G401.6 (cell line): ENCODE results near the gene NAV1.

ENCODE experiments used
- FAIRE-seq: peaks from 2 replicates; lab custom pipeline; 2012; peaks lifted over from hg19 to GRCh38; lab: Jason Lieb, UNC

The NAV1 gene

GRCh38 chr1:201503397-201504176 is 35.3 kb upstream of the NAV1 start:
- peak; percentile 66 for FAIRE-seq

GRCh38 chr1:201504179-201504631 is 34.7 kb upstream of the NAV1 start:
- no peak for FAIRE-seq

- FAIRE-seq, result no peak
Observed at GRCh38 chr1:201504799-201505502, 34.0 kb upstream of the NAV1 start.

GRCh38 chr1:201505503-201505890 is 33.4 kb upstream of the NAV1 start:
- FAIRE-seq, result no peak

- FAIRE-seq, result no peak
Observed at GRCh38 chr1:201506092-201506491, 32.8 kb upstream of the NAV1 start.

- FAIRE-seq, result no peak
Observed at GRCh38 chr1:201506557-201507359, 32.2 kb upstream of the NAV1 start, which contains the start of gene CSRP1. Gene CSRP1 (minus strand): TSS chr1:201507123. CDS start chr1:201496303, 10,820 bp downstream.

- no peak for FAIRE-seq
Observed at GRCh38 chr1:201507360-201507675, 31.6 kb upstream of the NAV1 start.

- no peak for FAIRE-seq
Observed at GRCh38 chr1:201508809-201509208, 30.1 kb upstream of the NAV1 start.

- no peak for FAIRE-seq
Observed at GRCh38 chr1:201509601-201510374, 29.1 kb upstream of the NAV1 start.

GRCh38 chr1:201510734-201511133 is 28.2 kb upstream of the NAV1 start:
- FAIRE-seq, result no peak

- no peak for FAIRE-seq
Observed at GRCh38 chr1:201511396-201511940, 27.5 kb upstream of the NAV1 start.

GRCh38 chr1:201511941-201512539 is 26.9 kb upstream of the NAV1 start:
- FAIRE-seq, result no peak

- no peak for FAIRE-seq
Observed at GRCh38 chr1:201513498-201514243, 25.3 kb upstream of the NAV1 start.

GRCh38 chr1:201514466-201514865 is 24.5 kb upstream of the NAV1 start:
- no peak for FAIRE-seq

- no peak for FAIRE-seq
Observed at GRCh38 chr1:201515062-201515750, 23.7 kb upstream of the NAV1 start.

GRCh38 chr1:201515895-201516294 is 23.0 kb upstream of the NAV1 start:
- no peak for FAIRE-seq

- no peak for FAIRE-seq
Observed at GRCh38 chr1:201516511-201517127, 22.3 kb upstream of the NAV1 start.

- no peak for FAIRE-seq
Observed at GRCh38 chr1:201517631-201518030, 21.3 kb upstream of the NAV1 start.

GRCh38 chr1:201518071-201518470 is 20.9 kb upstream of the NAV1 start:
- FAIRE-seq, result no peak
